SH-SY5Y (cell line): ENCODE data around the gene CR1.

Experiments used
- GATA2 ChIP-seq: IDR thresholded peaks from 2 replicates; pipeline ENCODE4 v1.6.1; 2011; ENCODE audit warnings: mild to moderate bottlenecking, low read depth, low read length
- GATA3 ChIP-seq: IDR thresholded peaks from 2 replicates; pipeline ENCODE4 v1.6.1; 2011; ENCODE audit warnings: low read depth, mild to moderate bottlenecking, low read length, moderate library complexity

DNA sequence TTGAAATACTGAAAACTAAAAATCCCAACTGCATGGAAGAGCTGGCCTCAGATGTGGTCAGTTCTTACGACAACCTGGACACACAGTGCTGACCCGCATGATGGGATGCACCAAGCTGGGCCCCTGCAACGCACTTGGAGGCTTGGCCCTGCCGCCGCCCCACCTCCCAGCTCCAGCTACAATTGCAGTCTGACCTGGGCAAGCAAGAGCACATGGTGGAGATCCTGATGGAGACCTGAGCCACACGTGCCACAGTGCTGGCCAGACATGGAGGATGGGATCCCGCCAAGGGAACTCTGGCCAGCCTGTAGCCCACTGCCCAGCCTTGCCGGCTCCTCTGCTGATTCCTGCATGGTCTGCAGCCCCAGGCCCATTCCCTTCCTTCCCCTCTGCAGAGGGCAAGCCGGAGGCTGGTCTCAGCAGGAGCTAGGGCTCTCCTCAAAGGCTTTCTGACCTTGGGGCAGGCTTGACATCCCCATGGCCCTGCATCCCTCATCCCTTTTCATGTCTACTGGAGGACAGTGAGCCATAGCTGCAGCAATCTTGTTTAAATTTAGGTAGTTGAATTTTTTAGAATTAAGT is 163.0 kb downstream of the CR1 start:
- TF ChIP-seq GATA2 (no peak), GATA3 (no peak)
